Measurements from ENCODE around the gene ABCG8. TPM values are rescaled to one million over a fixed set of nuclear protein-coding genes. Genes with fewer than 3 reads are reported as not detected.
"Not testable (repeated sequence)": the region's sequence is repeated elsewhere in the genome, so short reads cannot be mapped to it uniquely, and the experiment has no call there.

The ABCG8 gene
- total RNA-seq, 1 donor from 2014 or later: not detected

- DNase-seq (ENCODE audit: extremely low read depth, low read depth, low spot score): no peak
Observed at GRCh38 chr2:43906448-43907109, 67.8 kb downstream of the ABCG8 start.

- DNase-seq (ENCODE audit: extremely low read depth, low read depth, low spot score): not testable (repeated sequence)
Observed at GRCh38 chr2:43911136-43911790, 72.5 kb downstream of the ABCG8 start.

GRCh38 chr2:43924463-43924862 lies 85.7 kb downstream of the ABCG8 start:
- no peak for DNase-seq (ENCODE audit: extremely low read depth, low read depth, low spot score)

GRCh38 chr2:43925431-43925830 lies 86.7 kb downstream of the ABCG8 start:
- DNase-seq (ENCODE audit: extremely low read depth, low read depth, low spot score): no peak

GRCh38 chr2:43927442-43927841 lies 88.7 kb downstream of the ABCG8 start:
- no peak for DNase-seq (ENCODE audit: extremely low read depth, low read depth, low spot score)

- no peak for DNase-seq (ENCODE audit: extremely low read depth, low read depth, low spot score)
Observed at GRCh38 chr2:43931293-43931692, 92.5 kb downstream of the ABCG8 start.

Other genes starting within 250 kb of the ABCG8 start
- 16.9 and 17.1 TPM in 2 replicates for gene THADA, start 242.9 kb upstream of the ABCG8 start, total RNA-seq
- gene PLEKHH2, start 201.7 kb upstream of the ABCG8 start, total RNA-seq: 1.6 and 5.7 TPM in 2 replicates
- gene C1GALT1C1L, start 162.5 kb upstream of the ABCG8 start, total RNA-seq: 0.47 TPM in 1 of 2 replicates, not detected in the other
- gene DYNC2LI1, start 64.9 kb upstream of the ABCG8 start, total RNA-seq: 15.2 and 15.6 TPM in 2 replicates
- not detected in 2 replicates for gene ABCG5, start 132 bp upstream of the ABCG8 start, total RNA-seq
- gene LRPPRC, start 157.0 kb downstream of the ABCG8 start, total RNA-seq: 49.0 and 54.4 TPM in 2 replicates

Measured in glomerular endothelial cell (primary cell).